H1 (cell line): ENCODE data around the gene KLK6. TPM values are rescaled to one million over a fixed set of nuclear protein-coding genes. Genes with fewer than 3 reads are reported as not detected.
A peak's percentile ranks its signal among the peaks of the same experiment; 100 is the strongest.

ENCODE experiments used
- CTCF ChIA-PET: fragments of 300-600 bp; sonication (Branson Sonifier 250); formaldehyde crosslinking; loops from one replicate; lab custom pipeline; 2021; ENCODE audit not compliant: partially characterized antibody; lab: Charles Lee
- POLR2A ChIA-PET: fragments of 300-600 bp; sonication (Branson Sonifier 250); formaldehyde crosslinking; loops from one replicate; lab custom pipeline; 2021; ENCODE audit warnings: inconsistent platforms; ENCODE audit not compliant: partially characterized antibody; lab: Charles Lee
- DNase-seq, 2 experiments: peaks; one replicate each; pipeline versions ENCODE4 v3.0.0 to v3.0.0-alpha.2; 2010 to 2022; ENCODE audit warnings: low spot score in 2 of 2, low read depth in 1 of 2, mixed read lengths in 1 of 2
- FAIRE-seq: peaks from 2 replicates; lab custom pipeline; 2011; peaks lifted over from hg19 to GRCh38; lab: Jason Lieb, UNC
- H2AFZ ChIP-seq: 2 replicates; pipeline ENCODE4 v1.8.1; 2012; ENCODE audit warnings: low read length, inconsistent platforms
- H2AK5ac ChIP-seq: 2 replicates; pipeline ENCODE4 v1.6.1; 2013; ENCODE audit warnings: low read depth, low read length
- H2BK120ac ChIP-seq: replicated peaks from 2 replicates; pipeline ENCODE3; 2013; ENCODE audit warnings: low read depth, low read length, inconsistent platforms
- H2BK12ac ChIP-seq: 2 replicates; pipeline ENCODE4 v1.6.1; 2013; ENCODE audit warnings: low read depth, low read length
- H2BK15ac ChIP-seq: 2 replicates; pipeline ENCODE4 v1.6.1; 2013; ENCODE audit warnings: low read length
- H2BK20ac ChIP-seq: 2 replicates; pipeline ENCODE4 v1.6.1; 2013; ENCODE audit warnings: low read length
- H2BK5ac ChIP-seq: 2 replicates; pipeline ENCODE4 v1.6.1; 2013; ENCODE audit warnings: low read depth, low read length
- H3K14ac ChIP-seq: 2 replicates; pipeline ENCODE4 v1.6.1; 2013; ENCODE audit warnings: inconsistent platforms; ENCODE audit not compliant: insufficient read length
- H3K18ac ChIP-seq: 2 replicates; pipeline ENCODE4 v1.6.1; 2013; ENCODE audit warnings: low read length; ENCODE audit errors: extremely low read depth
- H3K23ac ChIP-seq: 2 replicates; pipeline ENCODE4 v1.6.1; 2013; ENCODE audit warnings: inconsistent platforms; ENCODE audit not compliant: insufficient read length
- H3K23me2 ChIP-seq: 2 replicates; pipeline ENCODE4 v1.6.1; 2013; ENCODE audit warnings: low read depth, low read length
- H3K27ac ChIP-seq: 2 replicates; pipeline ENCODE4 v1.6.1; 2011; ENCODE audit warnings: low read depth, low read length, inconsistent platforms
- H3K27me3 ChIP-seq, 4 experiments: replicated peaks in 1 of 4; 1 replicate in 1 of 4; 2 replicates in 3 of 4; pipeline versions ENCODE4 v1.6.1 to v1.8.1; 2011 to 2013; ENCODE audit warnings: low read length in 3 of 4, mild to moderate bottlenecking in 3 of 4, inconsistent platforms in 2 of 4, mixed read lengths in 2 of 4, moderate library complexity in 1 of 4; ENCODE audit not compliant: control insufficient read depth in 3 of 4, insufficient read depth in 3 of 4; ENCODE audit errors: extremely low read depth in 1 of 4
- H3K36me3 ChIP-seq, 4 experiments: 2 replicates each; pipeline versions ENCODE4 v1.6.1 to v1.8.1; 2011 to 2013; ENCODE audit warnings: mild to moderate bottlenecking in 4 of 4, low read length in 3 of 4, moderate library complexity in 2 of 4, control low read depth in 1 of 4, inconsistent platforms in 1 of 4; ENCODE audit not compliant: insufficient read depth in 4 of 4, control insufficient read depth in 2 of 4
- H3K4ac ChIP-seq: replicated peaks from 2 replicates; pipeline ENCODE3; 2013; ENCODE audit warnings: low read length, low read depth, mixed read lengths, inconsistent platforms; ENCODE audit not compliant: insufficient read length
- H3K4me1 ChIP-seq, 4 experiments: replicated peaks in 1 of 4; 1 replicate in 1 of 4; 2 replicates in 3 of 4; pipeline versions ENCODE4 v1.6.1 to v1.8.1; 2011 to 2013; ENCODE audit warnings: low read length in 3 of 4, inconsistent platforms in 2 of 4, mixed read lengths in 1 of 4; ENCODE audit not compliant: insufficient read depth in 4 of 4, control insufficient read depth in 3 of 4
- H3K4me2 ChIP-seq, 2 experiments: 2 replicates each; pipeline versions ENCODE4 v1.6.1 to v1.8.1; 2011 to 2013; ENCODE audit warnings: low read depth in 2 of 2, low read length in 2 of 2, control low read depth in 1 of 2, inconsistent platforms in 1 of 2, mild to moderate bottlenecking in 1 of 2; ENCODE audit not compliant: insufficient read depth in 1 of 2
- H3K4me3 ChIP-seq, 4 experiments: fragments of 200-600, 300-600 bp in 1 of 4; sonication (generic), shearing (Covaris generic), sonication (Bioruptor Twin) in 1 of 4; 2 replicates each; pipeline versions ENCODE4 v1.5.1 to v1.8.1; 2011 to 2016; ENCODE audit warnings: low read length in 4 of 4, low read depth in 3 of 4, control low read depth in 2 of 4, inconsistent platforms in 2 of 4, mild to moderate bottlenecking in 2 of 4, mixed read lengths in 1 of 4, moderate library complexity in 1 of 4; ENCODE audit not compliant: insufficient read depth in 2 of 4; ENCODE audit errors: extremely low read depth in 1 of 4
- H3K56ac ChIP-seq: replicated peaks from 2 replicates; pipeline ENCODE3; 2013; ENCODE audit warnings: low read depth, mild to moderate bottlenecking, mixed read lengths, low read length, inconsistent platforms; ENCODE audit not compliant: insufficient read length
- H3K79me1 ChIP-seq: 2 replicates; pipeline ENCODE4 v1.6.1; 2013; ENCODE audit warnings: low read depth, low read length, control low read depth
- H3K79me2 ChIP-seq, 2 experiments: 2 replicates each; pipeline versions ENCODE4 v1.6.1 to v1.8.1; 2012 to 2013; ENCODE audit warnings: low read length in 2 of 2, mild to moderate bottlenecking in 2 of 2, inconsistent platforms in 1 of 2; ENCODE audit not compliant: insufficient read depth in 2 of 2, control insufficient read depth in 1 of 2
- H3K9ac ChIP-seq, 4 experiments: replicated peaks in 1 of 4; 1 replicate in 1 of 4; 2 replicates in 3 of 4; pipeline versions ENCODE4 v1.6.1 to v1.8.1; 2011 to 2013; ENCODE audit warnings: low read depth in 3 of 4, low read length in 3 of 4, control low read depth in 2 of 4, mild to moderate bottlenecking in 2 of 4, moderate library complexity in 2 of 4, inconsistent platforms in 1 of 4; ENCODE audit errors: extremely low read depth in 1 of 4
- H3K9me3 ChIP-seq, 2 experiments: 2 replicates each; pipeline versions ENCODE4 v1.6.1 to v1.8.1; 2012 to 2013; ENCODE audit warnings: mild to moderate bottlenecking in 2 of 2, moderate library complexity in 2 of 2, control low read depth in 1 of 2, inconsistent platforms in 1 of 2, low read depth in 1 of 2, low read length in 1 of 2, mixed read lengths in 1 of 2; ENCODE audit not compliant: insufficient read depth in 2 of 2
- H4K20me1 ChIP-seq, 2 experiments: replicated peaks in 1 of 2; 2 replicates each; pipeline versions ENCODE3 to v1.8.1; 2011 to 2013; ENCODE audit warnings: inconsistent platforms in 2 of 2, low read length in 2 of 2, mild to moderate bottlenecking in 1 of 2; ENCODE audit not compliant: insufficient read depth in 2 of 2, control insufficient read depth in 1 of 2
- H4K5ac ChIP-seq: 2 replicates; pipeline ENCODE4 v1.6.1; 2013; ENCODE audit warnings: low read length, low read depth, mixed read lengths, inconsistent platforms; ENCODE audit not compliant: insufficient read length
- H4K8ac ChIP-seq: 2 replicates; pipeline ENCODE4 v1.8.0; 2013; ENCODE audit warnings: mild to moderate bottlenecking, moderate library complexity, low read length, inconsistent platforms; ENCODE audit not compliant: insufficient read depth; ENCODE audit errors: extremely low read depth
- H4K91ac ChIP-seq: replicated peaks from 2 replicates; pipeline ENCODE3; 2013; ENCODE audit warnings: low read length, mixed read lengths, inconsistent platforms; ENCODE audit not compliant: insufficient read length
- BACH1 ChIP-seq: IDR thresholded peaks from 2 replicates; pipeline ENCODE4 v1.6.1; 2012; ENCODE audit warnings: low read length, improper control_type of control experiment
- CTBP2 ChIP-seq: IDR thresholded peaks from 2 replicates; pipeline ENCODE4 v1.7.0; 2011; ENCODE audit warnings: borderline replicate concordance, mild to moderate bottlenecking, moderate library complexity, mixed read lengths, low read length; ENCODE audit not compliant: insufficient read depth, insufficient read length
- WGBS, 2 experiments: shearing (Covaris generic) in 1 of 2; methylation state at CpG; one replicate each; pipeline versions ENCODE4 v1.1.6 to v1.1.7; 2013 to 2015; ENCODE audit warnings: low lambda C conversion rate in 2 of 2, mixed read lengths in 2 of 2, inconsistent platforms in 1 of 2, low coverage in 1 of 2, missing lambda C conversion rate in 1 of 2; ENCODE audit not compliant: insufficient replicate concordance in 2 of 2, insufficient coverage in 1 of 2, insufficient read length in 1 of 2; ENCODE audit errors: extremely low coverage in 1 of 2, missing lambda C conversion rate in 1 of 2; 5-methylcytosine and 5-hydroxymethylcytosine counted together
- polyA plus RNA-seq, 7 experiments: library from polyadenylated mRNA; depleted of rRNA in 3 of 7; stranded (reverse) in 5 of 7; unstranded in 2 of 7; fragments of >200 nt in 5 of 7; fragments of 200-250 nt in 2 of 7; gene quantifications; 1 replicate in 5 of 7; 2 replicates in 1 of 7; 4 replicates in 1 of 7; pipeline versions ENCODE4 v1.2.1 to v1.2.3, GENCODE V29; 2011 to 2013; ENCODE audit warnings: missing spikeins in 2 of 7, mixed read lengths in 2 of 7
- total RNA-seq: library from RNA; stranded (reverse); fragmentation: NEBNext Ultra II Directional; extraction: Animal tissue kit (Norgen Biotek cat#: 25700); gene quantifications from 2 replicates; pipeline ENCODE4 v1.2.1, GENCODE V29; 2021

The KLK6 gene
- total and polyA plus RNA-seq, 2 of the 8 experiments (the other 6 are each of a cell fraction or from before 2014, with no cell fraction given), result 0.69 to 3.2 TPM

GRCh38 chr19:51000426-51000825 is 31.0 kb upstream of the KLK6 start:
- Histone ChIP-seq H3K56ac (no peak overlapping the region), H3K79me1 (no peaks in the 10 kb centered on the region), H2BK12ac (peak overlapping the region; percentile 78; the same call in 1 of the 2 replicates), H4K20me1 (no peaks in the 10 kb centered on the region), H3K4me1 (peaks cover 0 to 20% (median 6%) of the 10 kb centered on the region in 4 experiments; a peak in 6 of 7 replicates), H3K4me3 (peak overlapping the region in 2 of 4 experiments; percentile 15 to 29; a peak in 2 of 8 replicates), H3K79me2 (no peaks in the 10 kb centered on the region), H3K9ac (no peak overlapping the region), H3K23me2 (no peaks in the 10 kb centered on the region), H3K14ac (no peak overlapping the region), H3K4me2 (peak overlapping the region; percentile 26 to 71; a peak in 2 of 4 replicates), H3K23ac (no peak overlapping the region), H2BK15ac (peak overlapping the region; percentile 46; the same call in 1 of the 2 replicates), H3K4ac (no peak overlapping the region), H3K18ac (0 out of 2 replicates have a peak overlapping the region, but pooled peaks have one; percentile 20), H2BK120ac (no peak overlapping the region), H3K36me3 (no peaks in the 10 kb centered on the region), H4K5ac (no peak overlapping the region), H2AK5ac (no peak overlapping the region), H2BK20ac (no peak overlapping the region), H2AFZ (0 out of 2 replicates have a peak overlapping the region, but pooled peaks have one; percentile 67), H3K27ac (no peak overlapping the region), H4K91ac (peak overlapping the region; percentile 69), H2BK5ac (no peak overlapping the region), H3K9me3 (no peaks in the 10 kb centered on the region), H4K8ac (no peak overlapping the region), H3K27me3 (no peaks in the 10 kb centered on the region; a peak in 1 of 7 replicates)
- POLR2A ChIA-PET, result interaction anchor here (1.0 kb wide), 1 partner anchor 16 kb away, joined by 3 read pairs; no protein-coding TSS in a partner anchor
- DNase-seq (no peak), FAIRE-seq (no peak)
- TF ChIP-seq BACH1 (no peak), CTBP2 (no peak)
- WGBS, 2 experiments, result 87% methylated on average over 10 of the region's 10 CpGs; no CpG with 5 or more reads in 1 of the 2 experiments
- CTCF ChIA-PET, result interaction anchor here (0.9 to 3.7 kb wide), 7 partner anchors 13 to 97 kb away, joined by 3 to 19 read pairs (median 4); no protein-coding TSS in a partner anchor
